GM21381 (cell line): ENCODE data around the gene TBC1D22A.

Source experiments
- ATAC-seq: cut with Tn5 transposase; IDR thresholded peaks from one replicate; pipeline ENCODE4 v1.9.1; 2021; ENCODE audit warnings: mild to moderate bottlenecking, moderate library complexity; ENCODE audit not compliant: unreplicated experiment

The TBC1D22A gene

GRCh38 chr22:46922037-46922436 is 159.6 kb downstream of the TBC1D22A start:
- ATAC-seq, result no peak

GRCh38 chr22:46923394-46923793 is 160.9 kb downstream of the TBC1D22A start:
- no peak for ATAC-seq

DNA sequence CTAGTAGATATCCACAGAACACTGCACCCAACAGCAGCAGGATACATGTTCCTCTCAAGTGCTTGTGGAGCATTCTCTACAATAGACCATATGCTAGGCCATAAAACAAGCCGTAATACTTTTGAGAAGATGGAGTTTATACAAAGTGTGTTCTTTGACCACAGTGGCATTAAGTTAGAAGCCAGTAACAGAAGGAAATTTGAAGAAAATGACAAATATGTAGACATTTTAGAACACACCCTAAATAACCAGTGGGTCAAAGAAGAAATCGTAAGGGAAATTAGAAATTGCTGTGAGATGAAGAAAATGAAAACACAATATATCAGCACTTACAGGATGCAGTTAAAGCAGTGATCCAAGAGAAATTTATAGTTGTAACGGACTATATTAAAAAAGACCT is 163.4 kb downstream of the TBC1D22A start:
- ATAC-seq, result no peak

DNA sequence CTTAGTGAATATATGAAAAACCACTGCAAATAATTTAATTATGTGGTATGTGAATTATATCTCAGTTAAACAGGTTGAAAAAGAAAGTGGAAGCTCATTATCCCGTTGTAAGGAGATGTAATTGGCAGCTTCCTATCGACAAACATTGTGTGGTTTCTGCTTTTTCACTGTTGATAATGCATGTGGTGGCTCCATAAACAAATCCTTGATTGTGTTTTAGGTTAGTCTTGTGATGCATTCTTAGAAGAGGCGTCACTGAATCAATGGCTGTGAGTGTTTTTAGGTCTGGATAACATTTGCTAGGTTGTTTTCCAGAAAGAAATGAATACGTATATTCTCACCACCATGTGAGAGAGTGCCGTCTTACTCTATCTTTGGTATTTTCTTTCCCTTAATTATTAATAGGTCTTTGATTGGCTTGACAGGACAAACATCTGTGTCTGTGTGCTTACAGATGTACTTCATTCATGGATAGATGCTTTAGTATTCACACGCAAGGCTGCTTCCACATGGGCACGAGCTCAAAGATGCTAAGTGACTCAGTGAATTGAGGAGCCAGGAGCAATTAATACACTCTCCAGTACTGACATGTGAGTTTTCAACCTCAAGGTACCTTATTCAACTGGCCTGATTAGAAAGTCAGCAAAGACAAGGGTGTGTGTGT is 166.7 kb downstream of the TBC1D22A start:
- ATAC-seq, result no peak

DNA sequence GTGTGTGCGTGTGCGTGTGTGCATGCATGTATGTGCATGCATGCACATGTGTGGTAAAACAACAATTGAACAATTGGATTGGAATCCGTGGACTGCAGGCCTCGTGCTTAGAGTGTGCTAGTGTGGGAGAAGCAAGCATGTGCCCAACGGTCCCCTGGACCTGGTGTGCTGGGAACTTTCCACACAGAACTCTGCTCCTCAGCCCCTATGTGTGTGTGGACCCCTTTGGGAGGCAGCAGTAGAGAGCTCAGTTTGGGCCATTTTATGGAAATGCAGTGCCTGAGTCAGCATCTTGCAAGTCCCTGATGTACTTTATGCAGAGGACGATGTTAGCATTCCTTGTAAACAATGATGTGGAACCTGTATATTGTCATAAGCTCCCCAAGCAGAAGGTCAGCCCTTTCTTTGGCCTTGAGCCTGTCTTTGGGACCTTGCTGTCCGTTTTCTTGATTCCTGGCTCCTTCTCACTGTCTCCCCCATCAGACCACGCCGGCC is 167.3 kb downstream of the TBC1D22A start:
- ATAC-seq, result no peak

GRCh38 chr22:46931414-46931813 is 169.0 kb downstream of the TBC1D22A start:
- ATAC-seq, result no peak

GRCh38 chr22:46931881-46932280 is 169.4 kb downstream of the TBC1D22A start:
- no peak for ATAC-seq

DNA sequence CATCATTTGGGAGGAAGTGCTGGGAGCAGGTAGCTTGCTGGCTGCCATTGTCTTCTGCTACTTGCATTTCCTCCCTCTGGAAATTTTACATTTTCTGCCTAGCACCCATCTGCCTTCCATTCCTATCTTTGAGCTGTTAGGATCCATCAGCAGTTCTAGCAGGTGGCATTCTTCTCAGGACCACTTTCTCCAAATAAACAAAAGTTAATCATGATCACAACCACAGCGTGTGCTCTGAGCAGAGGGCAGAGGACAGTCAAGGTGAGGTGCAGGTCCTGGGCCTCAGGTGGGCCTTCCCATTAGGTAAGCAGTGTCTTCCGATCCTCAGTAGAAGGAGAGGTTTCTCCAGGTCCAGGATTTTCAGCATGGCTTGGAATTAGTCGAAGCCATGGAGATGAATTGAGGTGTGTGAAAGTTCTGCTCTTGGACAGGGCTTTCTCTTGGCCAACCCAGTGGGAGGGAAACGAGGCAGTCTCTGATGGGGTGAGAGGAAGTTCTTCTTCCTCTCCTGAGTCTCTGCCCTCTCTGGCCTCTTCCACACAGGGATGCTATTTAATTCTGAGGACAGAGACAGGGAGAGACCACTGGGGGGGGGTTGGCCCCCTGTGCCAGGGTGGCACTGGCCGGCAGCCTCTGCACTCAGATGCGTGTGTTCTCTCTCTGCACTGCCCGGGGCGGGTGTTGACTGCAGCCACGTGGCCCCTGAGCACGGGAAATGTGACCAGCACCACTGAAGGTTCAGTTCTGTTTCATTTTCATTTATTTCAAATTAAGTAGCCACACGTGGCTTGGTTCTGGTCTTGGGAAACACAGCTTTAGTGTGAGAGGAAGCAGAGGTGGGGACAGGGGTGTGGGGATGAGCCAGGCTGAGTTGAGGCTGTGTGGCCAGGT is 170.8 kb downstream of the TBC1D22A start:
- ATAC-seq, result no peak

- ATAC-seq, result no peak
Measured at GRCh38 chr22:46934172-46934745, 171.8 kb downstream of the TBC1D22A start.

GRCh38 chr22:46934746-46935491 is 172.5 kb downstream of the TBC1D22A start:
- ATAC-seq, result no peak

- ATAC-seq, result no peak
Measured at GRCh38 chr22:46935506-46936377, 173.3 kb downstream of the TBC1D22A start.

DNA sequence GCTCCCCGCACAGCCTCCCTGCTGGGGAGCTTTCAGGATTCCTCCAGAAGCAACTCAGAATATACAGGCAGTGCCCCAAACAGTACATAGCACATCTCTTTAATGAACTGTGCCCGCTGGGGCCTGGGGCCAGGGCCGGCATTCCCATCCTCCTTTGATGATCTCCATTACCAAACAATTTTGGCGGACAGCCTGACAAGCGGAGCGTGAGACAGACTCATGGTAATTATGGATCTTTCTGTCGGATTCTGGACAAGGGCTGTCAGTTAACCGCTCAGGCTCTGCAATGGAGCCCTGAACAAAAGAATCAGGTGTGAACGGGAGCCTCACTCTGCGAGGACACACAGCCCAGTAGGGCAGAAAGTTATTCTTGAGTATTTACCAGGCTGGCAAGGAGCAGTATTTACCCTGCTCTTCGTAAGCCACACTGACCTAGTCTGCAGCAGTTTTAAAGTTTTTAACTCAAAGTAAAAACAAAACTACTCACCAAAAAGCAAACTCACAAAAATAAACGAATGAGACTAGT is 174.0 kb downstream of the TBC1D22A start:
- ATAC-seq, result no peak

GRCh38 chr22:46937185-46937584 is 174.7 kb downstream of the TBC1D22A start:
- ATAC-seq, result no peak

GRCh38 chr22:46937939-46938338 is 175.5 kb downstream of the TBC1D22A start:
- ATAC-seq, result no peak

DNA sequence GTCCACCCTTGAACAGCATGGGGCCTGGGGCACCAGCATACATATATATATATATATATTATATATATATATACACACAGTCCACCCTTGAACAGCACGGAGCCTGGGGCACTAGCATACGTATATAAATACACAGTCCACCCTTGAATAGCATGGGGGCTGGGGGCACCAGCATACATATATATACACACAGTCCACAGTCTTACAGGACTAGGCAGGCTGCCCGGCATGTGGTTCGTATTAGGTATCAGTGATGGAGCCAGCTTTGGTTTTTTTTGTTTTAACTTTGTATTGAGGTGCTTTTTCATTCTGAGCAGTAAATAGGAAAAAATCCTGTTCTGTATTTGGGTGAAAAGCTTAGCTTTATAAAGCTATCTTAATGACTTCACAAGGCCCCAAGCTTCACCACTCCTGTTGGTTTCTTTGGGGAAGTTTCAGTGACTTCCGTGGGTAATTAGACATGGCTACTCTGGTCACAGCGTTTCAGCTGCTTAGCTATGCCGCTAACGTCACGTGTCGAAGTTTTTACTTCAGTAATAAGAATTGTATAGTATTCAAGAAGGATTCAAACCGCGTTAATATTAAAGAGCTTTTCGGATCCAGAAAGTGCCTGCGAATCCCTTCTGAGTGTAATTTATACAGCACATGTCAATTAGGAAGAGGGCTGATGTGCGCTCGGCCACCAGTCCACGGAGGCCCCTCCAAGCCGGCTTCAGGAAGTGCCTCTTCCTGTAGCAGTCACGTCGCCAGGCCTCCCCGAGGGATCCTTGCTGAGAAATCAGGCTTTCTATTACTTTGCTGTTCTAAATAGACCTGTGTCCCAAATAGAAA is 179.7 kb downstream of the TBC1D22A start:
- ATAC-seq, result no peak

GRCh38 chr22:46942799-46943785 is 180.6 kb downstream of the TBC1D22A start:
- ATAC-seq, result no peak

GRCh38 chr22:46945481-46945880 is 183.0 kb downstream of the TBC1D22A start:
- ATAC-seq, result no peak
